WTC11 (cell line): ENCODE measurements around the gene PLEKHM1. TPM values are rescaled to one million over a fixed set of nuclear protein-coding genes. Genes with fewer than 3 reads are reported as not detected.

Experiments
- ATAC-seq: fragments of 200-7000 bp; cut with Tn5 transposase; 2 replicates; pipeline ENCODE4 v1.10.0; 2021; ENCODE audit warnings: mild to moderate bottlenecking, moderate library complexity
- CTCF ChIA-PET: fragments of 300-600 bp; sonication (Branson Sonifier 250); formaldehyde crosslinking; loops from one replicate; lab custom pipeline; 2021; ENCODE audit warnings: antibody characterized with exemption; lab: Charles Lee
- POLR2A ChIA-PET: fragments of 350-600 bp; sonication (Branson Sonifier 250); formaldehyde crosslinking; loops from one replicate; lab custom pipeline; 2021; ENCODE audit warnings: antibody characterized with exemption; lab: Charles Lee
- DNase-seq: peaks from one replicate; pipeline ENCODE4 v3.0.0; 2021; ENCODE audit warnings: low spot score
- H3K27ac Mint-ChIP-seq: 2 replicates; pipeline ENCODE4 v1.8.0; 2021; ENCODE audit warnings: mixed read lengths
- H3K27me3 Mint-ChIP-seq: 2 replicates; pipeline ENCODE4 v1.8.0; 2021; ENCODE audit warnings: low read depth, mild to moderate bottlenecking, moderate library complexity, mixed read lengths
- H3K36me3 Mint-ChIP-seq: 2 replicates; pipeline ENCODE4 v1.8.0; 2021; ENCODE audit warnings: mixed read lengths
- H3K4me1 Mint-ChIP-seq: 2 replicates; pipeline ENCODE4 v1.8.0; 2022; ENCODE audit warnings: mixed read lengths
- H3K4me3 Mint-ChIP-seq: 2 replicates; pipeline ENCODE4 v1.8.0; 2021; ENCODE audit warnings: mild to moderate bottlenecking, moderate library complexity, mixed read lengths
- H3K9me3 Mint-ChIP-seq: 2 replicates; pipeline ENCODE4 v1.8.0; 2021; ENCODE audit warnings: mixed read lengths
- ATF6 ChIP-seq: sonication (generic); formaldehyde crosslinking; IDR thresholded peaks from 2 replicates; pipeline ENCODE4 v1.8.1; 2023; ENCODE audit warnings: mild to moderate bottlenecking, missing genetic modification reagents
- CBFB ChIP-seq: sonication (generic); formaldehyde crosslinking; IDR thresholded peaks from 2 replicates; pipeline ENCODE4 v1.8.1; 2022; ENCODE audit warnings: mild to moderate bottlenecking, low read depth, missing genetic modification reagents
- CREB1 ChIP-seq: sonication (generic); formaldehyde crosslinking; IDR thresholded peaks from 2 replicates; pipeline ENCODE4 v1.8.0; 2023; ENCODE audit warnings: mild to moderate bottlenecking, missing genetic modification reagents
- CREM ChIP-seq: sonication (generic); formaldehyde crosslinking; IDR thresholded peaks from 2 replicates; pipeline ENCODE4 v1.8.1; 2022; ENCODE audit warnings: mild to moderate bottlenecking, missing genetic modification reagents, moderate library complexity
- FOXP4 ChIP-seq: sonication (generic); formaldehyde crosslinking; IDR thresholded peaks from 2 replicates; pipeline ENCODE4 v1.8.0; 2022; ENCODE audit warnings: mild to moderate bottlenecking, missing genetic modification reagents
- GABPB1 ChIP-seq: sonication (generic); formaldehyde crosslinking; IDR thresholded peaks from 2 replicates; pipeline ENCODE4 v1.8.1; 2023; ENCODE audit warnings: mild to moderate bottlenecking, missing genetic modification reagents
- NFE2L1 ChIP-seq: sonication (generic); formaldehyde crosslinking; IDR thresholded peaks from 2 replicates; pipeline ENCODE4 v1.8.1; 2023; ENCODE audit warnings: missing genetic modification reagents
- NFYB ChIP-seq: sonication (generic); formaldehyde crosslinking; conservative IDR thresholded peaks from 2 replicates; pipeline ENCODE4 v1.8.0; 2022; ENCODE audit warnings: low read depth, missing genetic modification reagents
- PRRX2 ChIP-seq: fragments of 250-450 bp; sonication (Bioruptor Pico); IDR thresholded peaks from 2 replicates; pipeline ENCODE4 v1.8.0; 2021; ENCODE audit warnings: mild to moderate bottlenecking
- RORB ChIP-seq: fragments of 250-450 bp; sonication (Bioruptor Pico); IDR thresholded peaks from 2 replicates; pipeline ENCODE4 v1.9.0; 2021; ENCODE audit warnings: mild to moderate bottlenecking
- TEAD4 ChIP-seq: sonication (generic); formaldehyde crosslinking; IDR thresholded peaks from 2 replicates; pipeline ENCODE4 v1.8.0; 2022; ENCODE audit warnings: mild to moderate bottlenecking, missing genetic modification reagents
- ZNF121 ChIP-seq: sonication (generic); formaldehyde crosslinking; IDR thresholded peaks from 2 replicates; pipeline ENCODE4 v1.8.0; 2023; ENCODE audit warnings: missing genetic modification reagents
- ZNF219 ChIP-seq: sonication (generic); formaldehyde crosslinking; IDR thresholded peaks from 2 replicates; pipeline ENCODE4 v1.8.0; 2023; ENCODE audit warnings: missing genetic modification reagents, mild to moderate bottlenecking, borderline replicate concordance
- ZNF532 ChIP-seq: fragments of 250-450 bp; sonication (Bioruptor Pico); IDR thresholded peaks from 2 replicates; pipeline ENCODE4 v1.9.0; 2021; ENCODE audit warnings: mild to moderate bottlenecking, borderline replicate concordance
- ZNF671 ChIP-seq: fragments of 250-450 bp; sonication (Bioruptor Pico); IDR thresholded peaks from 2 replicates; pipeline ENCODE4 v1.8.0; 2021; ENCODE audit warnings: mild to moderate bottlenecking
- total RNA-seq: library from RNA; stranded (reverse); gene quantifications from 3 replicates; pipeline ENCODE4 v1.2.3, GENCODE V29; 2021

Gene PLEKHM1
- total RNA-seq, 1 experiment from 2014 or later, result 19.6 TPM

GRCh38 chr17:45411348-45412105 is 79.0 kb downstream of the PLEKHM1 start (continued):
- TF ChIP-seq ATF6 (no peak), TEAD4 (CRISPR knock-in tag) (no peak), CBFB (CRISPR knock-in tag) (no peak)

- peaks cover 3% of the 10 kb centered on the region; the same call in 1 of the 2 replicates for H3K27me3 Mint-ChIP-seq
- H3K4me3 Mint-ChIP-seq, result no peak overlapping the region
- no peak for TF ChIP-seq RORB
- TF ChIP-seq FOXP4 (CRISPR knock-in tag), result no peak
- no peak for TF ChIP-seq CREM (CRISPR knock-in tag)
- no peak for TF ChIP-seq NFE2L1 (CRISPR knock-in tag)
- TF ChIP-seq PRRX2 (CRISPR knock-in tag), result no peak
- no peak for TF ChIP-seq NFYB
- no peak for TF ChIP-seq CREB1 (CRISPR knock-in tag)
- no peak for TF ChIP-seq GABPB1 (CRISPR knock-in tag)
- TF ChIP-seq ZNF671 (CRISPR knock-in tag), result no peak
- TF ChIP-seq ZNF219 (CRISPR knock-in tag), result no peak
- TF ChIP-seq ZNF121 (CRISPR knock-in tag), result no peak
- no peak for TF ChIP-seq ZNF532 (CRISPR knock-in tag)
- H3K4me1 Mint-ChIP-seq, result peaks cover 38% of the 10 kb centered on the region
- no peaks in the 10 kb centered on the region for H3K36me3 Mint-ChIP-seq
- DNase-seq (no peak), ATAC-seq (no peak)
- ChIA-PET POLR2A (interaction anchor here (1.0 kb wide), 1 partner anchor 15 kb away, joined by 3 read pairs; no protein-coding TSS in a partner anchor), CTCF (interaction anchor here (1.3 to 3.4 kb wide), 5 partner anchors 15 to 127 kb away, joined by 3 to 20 read pairs (median 9); no protein-coding TSS in a partner anchor)
- no peaks in the 10 kb centered on the region for H3K9me3 Mint-ChIP-seq
- 0 out of 2 replicates have a peak overlapping the region, but pooled peaks have one; percentile 57 for H3K27ac Mint-ChIP-seq
Observed at GRCh38 chr17:45410144-45411091, 80.1 kb downstream of the PLEKHM1 start.
